ENCODE data around the gene HSPA12B. TPM values are rescaled to one million over a fixed set of nuclear protein-coding genes. Genes with fewer than 3 reads are reported as not detected.

Gene HSPA12B
- total and polyA plus RNA-seq, 9 of the 15 experiments (the other 6 are each of a cell fraction or from before 2014, with no cell fraction given) = 0.03 to 0.07 TPM; not detected in 7

GRCh38 chr20:3705970-3706739 is 26.3 kb upstream of the HSPA12B start:
- Histone ChIP-seq H3K36me3 (ENCODE audit: control insufficient read depth, insufficient read depth, low read length) (no peaks in the 10 kb centered on the region), H3K9me1 (ENCODE audit: control insufficient read depth, insufficient read depth, low read length) (no peaks in the 10 kb centered on the region), H3K4me1 (replicated peaks in 1 of 2; ENCODE audit: control insufficient read depth in 2 of 2, insufficient read depth in 2 of 2, low read length in 2 of 2) (peaks cover 0 to 22% of the 10 kb centered on the region in 2 experiments; a peak in 2 of 5 replicates), H3K27ac (ENCODE audit: extremely low read depth, low read depth, low read length) (no peak overlapping the region), H3K9ac (ENCODE audit: insufficient read depth in 1 of 2, low read depth in 2 of 2, low read length in 2 of 2) (no peak overlapping the region; a peak in 1 of 4 replicates), H3K27me3 (ENCODE audit: control insufficient read depth in 2 of 2, insufficient read depth in 2 of 2, low read length in 2 of 2) (peaks cover 0 to 25% of the 10 kb centered on the region in 2 experiments; a peak in 3 of 5 replicates), H3K4me3 (no peak overlapping the region), H3K4me2 (ENCODE audit: insufficient read depth, low read length) (no peak overlapping the region), H2AFZ (ENCODE audit: low read depth, low read length) (no peak overlapping the region), H3K9me3 (replicated peaks; ENCODE audit: control insufficient read depth, insufficient read depth, low read depth, low read length) (no peaks in the 10 kb centered on the region), H3K79me2 (ENCODE audit: control insufficient read depth, insufficient read depth, low read length) (no peaks in the 10 kb centered on the region), H4K20me1 (replicated peaks; ENCODE audit: control insufficient read depth, insufficient read depth, low read length) (no peaks in the 10 kb centered on the region)
- ChIA-PET POLR2A (no interaction called here), CTCF (ENCODE audit: low intra/inter-chr PET ratio) (interaction anchor here (0.6 kb wide), 1 partner anchor 27 kb away, joined by 3 read pairs; no protein-coding TSS in a partner anchor)
- WGBS (ENCODE audit: insufficient coverage, low coverage, missing lambda C conversion rate) = 31% methylated on average over 15 of the region's 31 CpGs
- no peak for FAIRE-seq
- no peak for DNase-seq (ENCODE audit: extremely low read depth in 1 of 4, low spot score in 3 of 4)
- no TSS peak for BruUV-seq (replicated peaks)
- TF ChIP-seq ARHGAP35 (IDR thresholded peaks at IDR 0.05; ENCODE audit: partially characterized antibody) (no peak), UBTF (IDR thresholded peaks at IDR 0.05; ENCODE audit: borderline replicate concordance in 1 of 2, low read depth in 2 of 2, low read length in 2 of 2) (no peak), DIDO1 (tag; IDR thresholded peaks at IDR 0.05; ENCODE audit: low read depth) (no peak), ZNF232 (CRISPR knock-in tag; IDR thresholded peaks at IDR 0.05) (no peak), BCL6 (CRISPR knock-in tag; IDR thresholded peaks at IDR 0.05) (no peak), HOMEZ (CRISPR knock-in tag; IDR thresholded peaks at IDR 0.05) (no peak), HDAC2 (IDR thresholded peaks at IDR 0.05) (no peak), BMI1 (IDR thresholded peaks at IDR 0.05; ENCODE audit: low read length) (no peak)
- no peak for ATAC-seq
- in situ Hi-C loops (cut with MboI) (no loop called here), intact Hi-C loops (cut with micrococcal nuclease) (no loop called here)

All from K562 (cell line).